GM10266 (cell line): ENCODE results near the gene EBP.

Source experiments
- DNase-seq: peaks from one replicate; pipeline ENCODE4 v3.0.0; 2012; ENCODE audit errors: extremely low spot score
- TF ChIP-seq, protein P1 (sequence below): IDR thresholded peaks from 2 replicates; pipeline ENCODE4 v1.5.1; 2012; ENCODE audit warnings: mild to moderate bottlenecking, low read depth; ENCODE audit not compliant: control insufficient read depth, insufficient read depth; ENCODE audit errors: missing control alignments

Gene EBP

GRCh38 chrX:48493890-48494364 lies 27.7 kb upstream of the EBP start:
- DNase-seq: no peak
- TF ChIP-seq, protein P1, sequence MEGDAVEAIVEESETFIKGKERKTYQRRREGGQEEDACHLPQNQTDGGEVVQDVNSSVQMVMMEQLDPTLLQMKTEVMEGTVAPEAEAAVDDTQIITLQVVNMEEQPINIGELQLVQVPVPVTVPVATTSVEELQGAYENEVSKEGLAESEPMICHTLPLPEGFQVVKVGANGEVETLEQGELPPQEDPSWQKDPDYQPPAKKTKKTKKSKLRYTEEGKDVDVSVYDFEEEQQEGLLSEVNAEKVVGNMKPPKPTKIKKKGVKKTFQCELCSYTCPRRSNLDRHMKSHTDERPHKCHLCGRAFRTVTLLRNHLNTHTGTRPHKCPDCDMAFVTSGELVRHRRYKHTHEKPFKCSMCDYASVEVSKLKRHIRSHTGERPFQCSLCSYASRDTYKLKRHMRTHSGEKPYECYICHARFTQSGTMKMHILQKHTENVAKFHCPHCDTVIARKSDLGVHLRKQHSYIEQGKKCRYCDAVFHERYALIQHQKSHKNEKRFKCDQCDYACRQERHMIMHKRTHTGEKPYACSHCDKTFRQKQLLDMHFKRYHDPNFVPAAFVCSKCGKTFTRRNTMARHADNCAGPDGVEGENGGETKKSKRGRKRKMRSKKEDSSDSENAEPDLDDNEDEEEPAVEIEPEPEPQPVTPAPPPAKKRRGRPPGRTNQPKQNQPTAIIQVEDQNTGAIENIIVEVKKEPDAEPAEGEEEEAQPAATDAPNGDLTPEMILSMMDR: no peak

GRCh38 chrX:48496660-48497059 lies 24.9 kb upstream of the EBP start:
- DNase-seq: no peak
- TF ChIP-seq, protein P1: no peak

DNA sequence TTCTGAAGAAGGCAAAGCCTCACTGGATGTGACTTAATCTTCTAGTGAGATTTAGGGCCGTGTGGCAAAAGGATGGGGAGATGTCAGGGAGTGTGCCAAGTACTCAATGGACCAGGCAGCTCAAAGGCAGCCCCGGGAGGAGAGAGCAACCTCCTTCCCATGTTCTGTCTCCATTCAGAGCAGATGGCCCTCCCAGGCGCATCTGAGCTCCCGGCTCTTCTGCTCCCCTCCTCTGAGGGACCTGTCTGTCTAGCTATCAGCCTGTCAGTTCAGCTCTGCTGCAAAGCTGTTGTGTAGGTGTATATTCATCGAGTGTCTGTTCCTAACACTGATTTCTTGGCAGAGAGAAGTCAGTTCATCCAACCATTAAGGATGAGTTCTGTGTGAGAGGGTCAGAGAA lies 23.7 kb upstream of the EBP start:
- TF ChIP-seq, protein P1: no peak
- DNase-seq: no peak

GRCh38 chrX:48498374-48498809 lies 23.2 kb upstream of the EBP start:
- TF ChIP-seq, protein P1: no peak
- DNase-seq: no peak

- TF ChIP-seq, protein P1: no peak
- DNase-seq: no peak
Observed at GRCh38 chrX:48504261-48504660, 17.3 kb upstream of the EBP start.

- TF ChIP-seq, protein P1: no peak
- DNase-seq: no peak
Observed at GRCh38 chrX:48505481-48505880, 16.1 kb upstream of the EBP start.

DNA sequence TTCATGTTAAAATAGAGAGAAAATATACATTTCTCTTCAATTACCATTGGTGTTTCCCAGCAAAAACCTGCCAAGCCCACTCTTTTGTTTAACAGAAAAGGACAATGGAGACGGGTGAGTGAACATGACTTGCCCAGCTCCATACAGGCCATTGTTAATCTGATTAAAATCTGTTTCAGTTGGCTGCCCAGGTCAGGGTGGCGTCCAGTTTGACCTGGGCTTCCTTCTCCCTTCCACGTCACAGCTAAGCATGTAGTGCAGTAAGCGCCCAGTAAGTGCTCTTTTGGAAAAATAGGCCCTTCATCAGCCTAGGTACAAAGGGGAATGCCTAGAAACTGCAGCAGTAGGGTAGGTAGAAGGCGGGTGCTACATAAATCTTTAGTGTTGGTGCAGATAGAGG lies 14.4 kb upstream of the EBP start:
- TF ChIP-seq, protein P1: no peak
- DNase-seq: no peak
